SU-DHL-6 (cell line): ENCODE measurements around the gene SKOR1.

Experiments
- CTCF ChIP-seq: fragments of 200-600 bp; sonication (generic); IDR thresholded peaks from one replicate; pipeline ENCODE4 v1.5.1; 2017; ENCODE audit warnings: antibody characterized with exemption, mild to moderate bottlenecking, low read length, moderate library complexity; ENCODE audit not compliant: insufficient read depth, poor library complexity, severe bottlenecking
- EZH2phosphoT487 ChIP-seq: fragments of 200-600 bp; sonication (generic), shearing (Covaris generic); conservative IDR thresholded peaks from 2 replicates; pipeline ENCODE4 v1.6.1; 2018; ENCODE audit warnings: mild to moderate bottlenecking, antibody characterized with exemption, low read length, moderate library complexity, mixed read lengths

GRCh38 chr15:67835297-67836133 is 10.2 kb downstream of the SKOR1 start:
- TF ChIP-seq CTCF (no peak), EZH2phosphoT487 (no peak)
